Activated T-helper 2 cell treated with anti-CD3 and anti-CD28 coated beads, Interferon-gamma antibody, Interleukin-2, Interleukin-4, amounts not matched to agents 10 μg/mL and 5 μg/mL and 100 μg/mL, durations not matched to agents 14 hours and 24 hours and 36 hours (primary cell): ENCODE measurements around the gene MFN1. TPM values are rescaled to one million over a fixed set of nuclear protein-coding genes. Genes with fewer than 3 reads are reported as not detected.

Experiments used
- DNase-seq: peaks from one replicate; pipeline ENCODE4 v3.0.0; 2021; ENCODE audit warnings: low spot score
- H3K27ac Mint-ChIP-seq: one replicate; pipeline ENCODE4 v1.8.0; 2021; ENCODE audit warnings: mixed read lengths
- H3K27me3 Mint-ChIP-seq: one replicate; pipeline ENCODE4 v1.8.0; 2021; ENCODE audit warnings: low read depth, mixed read lengths
- H3K36me3 Mint-ChIP-seq: one replicate; pipeline ENCODE4 v1.8.0; 2021; ENCODE audit warnings: low read depth, mixed read lengths
- H3K4me1 Mint-ChIP-seq: one replicate; pipeline ENCODE4 v1.8.0; 2021; ENCODE audit warnings: low read depth, mixed read lengths
- H3K4me3 Mint-ChIP-seq: one replicate; pipeline ENCODE4 v1.8.0; 2021; ENCODE audit warnings: low read depth, mild to moderate bottlenecking, moderate library complexity, mixed read lengths
- H3K9me3 Mint-ChIP-seq: one replicate; pipeline ENCODE4 v1.8.0; 2021; ENCODE audit warnings: mixed read lengths
- intact Hi-C: fragments of 100-400 bp; cut with micrococcal nuclease; formaldehyde crosslinking; loops from one replicate; pipeline ENCODE4 v1.15.1; 2023
- total RNA-seq: library from RNA; stranded (reverse); gene quantifications from 2 replicates; pipeline ENCODE4 v1.2.3, GENCODE V29; 2022

MFN1 gene
- total RNA-seq, 1 donor from 2014 or later, result 32.2 TPM

GRCh38 chr3:179418610-179419009, 71.1 kb downstream of the MFN1 start:
- Mint-ChIP-seq H3K4me1 (no peaks in the 10 kb centered on the region), H3K36me3 (peaks cover 11% of the 10 kb centered on the region), H3K27me3 (no peaks in the 10 kb centered on the region), H3K4me3 (no peak overlapping the region), H3K27ac (no peak overlapping the region), H3K9me3 (no peaks in the 10 kb centered on the region)
- intact Hi-C loops, result no loop called here
- no peak for DNase-seq

GRCh38 chr3:179421500-179421899, 74.0 kb downstream of the MFN1 start:
- peaks cover 11% of the 10 kb centered on the region for H3K36me3 Mint-ChIP-seq
- no peak overlapping the region for H3K27ac Mint-ChIP-seq
- no peaks in the 10 kb centered on the region for H3K4me1 Mint-ChIP-seq

GRCh38 chr3:179425075-179425474, 77.6 kb downstream of the MFN1 start:
- no peak for DNase-seq
- H3K4me3 Mint-ChIP-seq, result no peak overlapping the region
- intact Hi-C loops, result no loop called here
- no peaks in the 10 kb centered on the region for H3K27me3 Mint-ChIP-seq
- H3K4me1 Mint-ChIP-seq, result no peaks in the 10 kb centered on the region
- H3K36me3 Mint-ChIP-seq, result peaks cover 3% of the 10 kb centered on the region
- H3K27ac Mint-ChIP-seq, result no peak overlapping the region
- no peaks in the 10 kb centered on the region for H3K9me3 Mint-ChIP-seq

More at GRCh38 chr3:179421500-179421899, 74.0 kb downstream of the MFN1 start:
- Mint-ChIP-seq H3K4me3 (no peak overlapping the region), H3K9me3 (no peaks in the 10 kb centered on the region), H3K27me3 (no peaks in the 10 kb centered on the region)
- intact Hi-C loops, result no loop called here
- DNase-seq, result no peak

GRCh38 chr3:179428876-179429548, 81.5 kb downstream of the MFN1 start:
- H3K27ac Mint-ChIP-seq, result no peak overlapping the region
- H3K9me3 Mint-ChIP-seq, result no peaks in the 10 kb centered on the region
- no peak overlapping the region for H3K4me3 Mint-ChIP-seq
- DNase-seq, result no peak
- H3K4me1 Mint-ChIP-seq, result peaks cover 7% of the 10 kb centered on the region
- H3K36me3 Mint-ChIP-seq, result no peaks in the 10 kb centered on the region
- no peaks in the 10 kb centered on the region for H3K27me3 Mint-ChIP-seq
- intact Hi-C loops, result no loop called here

GRCh38 chr3:179430277-179430870, 82.9 kb downstream of the MFN1 start:
- Mint-ChIP-seq H3K27me3 (no peaks in the 10 kb centered on the region), H3K36me3 (no peaks in the 10 kb centered on the region), H3K9me3 (no peaks in the 10 kb centered on the region), H3K4me1 (peaks cover 7% of the 10 kb centered on the region), H3K27ac (no peak overlapping the region), H3K4me3 (no peak overlapping the region)
- no peak for DNase-seq
- intact Hi-C loops, result no loop called here

- intact Hi-C loops, result no loop called here
- H3K27ac Mint-ChIP-seq, result no peak overlapping the region
- no peak for DNase-seq
- H3K9me3 Mint-ChIP-seq, result no peaks in the 10 kb centered on the region
- peaks cover 7% of the 10 kb centered on the region for H3K4me1 Mint-ChIP-seq
- H3K27me3 Mint-ChIP-seq, result no peaks in the 10 kb centered on the region
- H3K36me3 Mint-ChIP-seq, result no peaks in the 10 kb centered on the region
- no peak overlapping the region for H3K4me3 Mint-ChIP-seq
Measured at GRCh38 chr3:179432021-179432420, 84.5 kb downstream of the MFN1 start.

- no peak overlapping the region for H3K4me3 Mint-ChIP-seq
- no peak overlapping the region for H3K27ac Mint-ChIP-seq
- H3K4me1 Mint-ChIP-seq, result peaks cover 7% of the 10 kb centered on the region
- DNase-seq, result no peak
- H3K27me3 Mint-ChIP-seq, result no peaks in the 10 kb centered on the region
- no peaks in the 10 kb centered on the region for H3K9me3 Mint-ChIP-seq
- intact Hi-C loops, result no loop called here
- no peaks in the 10 kb centered on the region for H3K36me3 Mint-ChIP-seq
Measured at GRCh38 chr3:179432451-179432850, 84.9 kb downstream of the MFN1 start.

- Mint-ChIP-seq H3K4me3 (no peak overlapping the region), H3K27me3 (peaks cover 2% of the 10 kb centered on the region), H3K4me1 (peaks cover 11% of the 10 kb centered on the region), H3K36me3 (no peaks in the 10 kb centered on the region), H3K9me3 (no peaks in the 10 kb centered on the region), H3K27ac (no peak overlapping the region)
- intact Hi-C loops, result no loop called here
- DNase-seq, result no peak
Measured at GRCh38 chr3:179436517-179436916, 89.0 kb downstream of the MFN1 start.

- Mint-ChIP-seq H3K4me3 (no peak overlapping the region), H3K4me1 (peaks cover 4% of the 10 kb centered on the region), H3K9me3 (no peaks in the 10 kb centered on the region), H3K36me3 (no peaks in the 10 kb centered on the region), H3K27me3 (peaks cover 2% of the 10 kb centered on the region), H3K27ac (no peak overlapping the region)
- intact Hi-C loops, result no loop called here
- DNase-seq, result no peak
Measured at GRCh38 chr3:179438841-179439240, 91.3 kb downstream of the MFN1 start.

Other genes with a start within 250 kb of the MFN1 start
- gene PIK3CA, start 199.4 kb upstream of the MFN1 start, total RNA-seq, result 16.3 and 19.6 TPM in 2 replicates
- 0.28 and 0.52 TPM in 2 replicates for gene KCNMB3, start 96.6 kb upstream of the MFN1 start, total RNA-seq
- gene ZNF639, start 24.7 kb upstream of the MFN1 start, total RNA-seq, result 34.3 and 38.7 TPM in 2 replicates
- gene GNB4, start 103.8 kb downstream of the MFN1 start, total RNA-seq, result 12.0 and 13.9 TPM in 2 replicates
- gene ACTL6A, start 215.2 kb downstream of the MFN1 start, total RNA-seq, result 114 and 121 TPM in 2 replicates